NT2/D1 (cell line): ENCODE results near the gene WDR70.

Experiments used
- SUZ12 ChIP-seq: IDR thresholded peaks from 2 replicates; pipeline ENCODE4 v1.6.1; 2011; ENCODE audit not compliant: insufficient read length, insufficient read depth; ENCODE audit errors: extremely low read depth
- YY1 ChIP-seq: IDR thresholded peaks from 2 replicates; pipeline ENCODE4 v1.6.1; 2011; ENCODE audit not compliant: insufficient read length, insufficient read depth
- ZNF274 ChIP-seq: IDR thresholded peaks from 2 replicates; pipeline ENCODE4 v1.6.1; 2011; ENCODE audit warnings: mild to moderate bottlenecking, low read depth, low read length

GRCh38 chr5:37704406-37704805 lies 325.3 kb downstream of the WDR70 start:
- TF ChIP-seq ZNF274 (no peak), YY1 (no peak), SUZ12 (no peak)
